SK-N-SH (cell line): ENCODE data around the gene UVRAG. TPM values are rescaled to one million over a fixed set of nuclear protein-coding genes. Genes with fewer than 3 reads are reported as not detected.
A peak's percentile ranks its signal among the peaks of the same experiment; 100 is the strongest.

Experiments used
- CTCF ChIA-PET: fragments of 300-600, 350-600 bp; formaldehyde crosslinking; extraction: SDS; loops from one replicate; lab custom pipeline; 2021; lab: Yijun Ruan, JAX
- POLR2A ChIA-PET: fragments of 350-600 bp; sonication (Branson Sonifier 250); formaldehyde crosslinking; extraction: SDS; loops from one replicate; lab custom pipeline; 2020; ENCODE audit warnings: antibody characterized with exemption, inconsistent platforms; lab: Yijun Ruan, JAX
- DNase-seq: peaks from one replicate; pipeline ENCODE4 v3.0.0; 2012
- H2AFZ ChIP-seq: fragments of 200-600 bp; sonication (generic); 2 replicates; pipeline ENCODE4 v1.8.1; 2016; ENCODE audit warnings: antibody characterized with exemption, mild to moderate bottlenecking, low read depth
- H3F3A ChIP-seq: fragments of 200-600 bp; sonication (generic); replicated peaks from 2 replicates; pipeline ENCODE3; 2016; ENCODE audit warnings: antibody characterized with exemption, mild to moderate bottlenecking; ENCODE audit not compliant: insufficient read depth
- H3K27ac ChIP-seq, 2 experiments: fragments of 200-500 bp in 1 of 2; fragments of 200-600 bp in 1 of 2; sonication (Bioruptor generic) in 1 of 2; sonication (generic), shearing (Covaris generic) in 1 of 2; 2 replicates each; pipeline versions ENCODE4 v1.5.1 to v1.6.1; 2014 to 2016; ENCODE audit warnings: low read depth in 2 of 2, inconsistent platforms in 1 of 2, low read length in 1 of 2, mild to moderate bottlenecking in 1 of 2, mixed read lengths in 1 of 2
- H3K27me3 ChIP-seq: fragments of 200-600 bp; sonication (generic), shearing (Covaris generic); 2 replicates; pipeline ENCODE4 v1.6.1; 2016; ENCODE audit warnings: mixed run types; ENCODE audit not compliant: insufficient read depth
- H3K36me3 ChIP-seq, 2 experiments: fragments of 200-500 bp in 1 of 2; fragments of 200-600 bp in 1 of 2; sonication (Bioruptor generic) in 1 of 2; sonication (generic) in 1 of 2; replicated peaks in 1 of 2; 2 replicates each; pipeline versions ENCODE3 to v1.5.1; 2014 to 2016; ENCODE audit warnings: low read length in 1 of 2, mild to moderate bottlenecking in 1 of 2; ENCODE audit not compliant: insufficient read depth in 2 of 2, control insufficient read depth in 1 of 2
- H3K4me1 ChIP-seq, 2 experiments: fragments of 200-500 bp in 1 of 2; fragments of 200-600 bp in 1 of 2; sonication (Bioruptor generic) in 1 of 2; sonication (generic), shearing (Covaris generic) in 1 of 2; 2 replicates each; pipeline versions ENCODE4 v1.5.1 to v1.6.1; 2014 to 2016; ENCODE audit warnings: low read depth in 1 of 2, low read length in 1 of 2, mixed run types in 1 of 2; ENCODE audit not compliant: insufficient read depth in 2 of 2, control insufficient read depth in 1 of 2
- H3K4me2 ChIP-seq: fragments of 200-600 bp; sonication (generic), shearing (Covaris generic); 2 replicates; pipeline ENCODE4 v1.6.1; 2017; ENCODE audit warnings: mixed run types
- H3K4me3 ChIP-seq, 2 experiments: fragments of 200-500 bp in 1 of 2; fragments of 200-600 bp in 1 of 2; sonication (Bioruptor generic) in 1 of 2; sonication (generic), shearing (Covaris generic) in 1 of 2; 2 replicates each; pipeline versions ENCODE4 v1.5.1 to v1.8.1; 2014 to 2016; ENCODE audit warnings: low read depth in 2 of 2, inconsistent platforms in 1 of 2, low read length in 1 of 2, mild to moderate bottlenecking in 1 of 2, mixed read lengths in 1 of 2, moderate library complexity in 1 of 2
- H3K79me2 ChIP-seq: fragments of 200-600 bp; sonication (generic); 2 replicates; pipeline ENCODE4 v1.8.1; 2017; ENCODE audit warnings: mild to moderate bottlenecking; ENCODE audit not compliant: insufficient read depth
- H3K9ac ChIP-seq: fragments of 200-600 bp; sonication (generic); 2 replicates; pipeline ENCODE4 v1.6.1; 2017; ENCODE audit warnings: mixed run types
- H3K9me2 ChIP-seq: fragments of 200-600 bp; sonication (generic); 2 replicates; pipeline ENCODE4 v1.6.1; 2017; ENCODE audit warnings: mixed run types
- H3K9me3 ChIP-seq: fragments of 200-600 bp; sonication (generic); 2 replicates; pipeline ENCODE4 v1.6.1; 2017; ENCODE audit warnings: mixed run types, mild to moderate bottlenecking, moderate library complexity
- H4K20me1 ChIP-seq: fragments of 200-600 bp; sonication (generic); 2 replicates; pipeline ENCODE4 v1.6.1; 2017; ENCODE audit warnings: mild to moderate bottlenecking, mixed run types; ENCODE audit not compliant: insufficient read depth
- EZH2phosphoT487 ChIP-seq: fragments of 200-600 bp; sonication (generic); IDR thresholded peaks from 2 replicates; pipeline ENCODE4 v1.6.1; 2017; ENCODE audit warnings: low read depth, mixed run types, mild to moderate bottlenecking, antibody characterized with exemption, moderate library complexity, borderline replicate concordance
- GATA2 ChIP-seq: sonication (generic); formaldehyde crosslinking; IDR thresholded peaks from 2 replicates; pipeline ENCODE4 v1.5.0; 2020; ENCODE audit warnings: mild to moderate bottlenecking, missing genetic modification reagents
- JUND ChIP-seq: IDR thresholded peaks from 2 replicates; pipeline ENCODE4 v1.4.0; 2012
- MEF2A ChIP-seq: IDR thresholded peaks from 2 replicates; pipeline ENCODE4 v1.4.0; 2012; ENCODE audit warnings: low read depth, borderline replicate concordance
- NFIC ChIP-seq: IDR thresholded peaks from 2 replicates; pipeline ENCODE4 v1.4.0; 2012; ENCODE audit warnings: borderline replicate concordance
- RAD21 ChIP-seq: IDR thresholded peaks from 2 replicates; pipeline ENCODE4 v1.6.1; 2012; ENCODE audit warnings: mild to moderate bottlenecking, low read length
- RFX5 ChIP-seq: IDR thresholded peaks from 2 replicates; pipeline ENCODE4 v1.6.1; 2012; ENCODE audit warnings: mild to moderate bottlenecking, improper control_type of control experiment, low read length
- RXRA ChIP-seq: IDR thresholded peaks from 2 replicates; pipeline ENCODE4 v1.4.0; 2012; ENCODE audit warnings: low read depth, mild to moderate bottlenecking, borderline replicate concordance
- SIN3A ChIP-seq: IDR thresholded peaks from 2 replicates; pipeline ENCODE4 v1.6.1; 2012; ENCODE audit warnings: low read depth, mild to moderate bottlenecking, low read length, moderate library complexity, borderline replicate concordance
- TEAD4 ChIP-seq: IDR thresholded peaks from 2 replicates; pipeline ENCODE4 v1.4.0; 2012; ENCODE audit warnings: mild to moderate bottlenecking, borderline replicate concordance; ENCODE audit not compliant: insufficient read depth
- YY1 ChIP-seq: IDR thresholded peaks from 2 replicates; pipeline ENCODE4 v1.4.0; 2012; ENCODE audit warnings: low read depth, mild to moderate bottlenecking
- WGBS: methylation state at CpG from one replicate; pipeline ENCODE4 v1.1.6; 2017; ENCODE audit warnings: low lambda C conversion rate; 5-methylcytosine and 5-hydroxymethylcytosine counted together
- polyA plus RNA-seq, 3 experiments: library from polyadenylated mRNA; depleted of rRNA; stranded (reverse); fragments of >200 nt; gene quantifications; 2 replicates each; pipeline ENCODE4 v1.2.3, GENCODE V29; 2012
- TF ChIP-seq, protein P1 (sequence below): IDR thresholded peaks from 2 replicates; pipeline ENCODE4 v1.6.1; 2012; ENCODE audit warnings: mild to moderate bottlenecking, low read depth, low read length, moderate library complexity
- TF ChIP-seq, protein P2 (sequence below): IDR thresholded peaks from 2 replicates; pipeline ENCODE4 v1.4.0; 2012; ENCODE audit warnings: low read depth, borderline replicate concordance
- TF ChIP-seq, protein P3 (sequence below): fragments of 150-350 bp; IDR thresholded peaks from 2 replicates; pipeline ENCODE4 v1.6.1; 2017; ENCODE audit warnings: antibody characterized with exemption, low read length, low read depth, borderline replicate concordance
- TF ChIP-seq, protein P4 (sequence below): fragments of 200-600 bp; sonication (generic); IDR thresholded peaks from 2 replicates; pipeline ENCODE4 v1.6.1; 2017; ENCODE audit warnings: antibody characterized with exemption, mild to moderate bottlenecking, moderate library complexity

UVRAG gene
- polyA plus RNA-seq, 1 of the 3 experiments (the other 2 are of a cell fraction) = 5.8 TPM

DNA sequence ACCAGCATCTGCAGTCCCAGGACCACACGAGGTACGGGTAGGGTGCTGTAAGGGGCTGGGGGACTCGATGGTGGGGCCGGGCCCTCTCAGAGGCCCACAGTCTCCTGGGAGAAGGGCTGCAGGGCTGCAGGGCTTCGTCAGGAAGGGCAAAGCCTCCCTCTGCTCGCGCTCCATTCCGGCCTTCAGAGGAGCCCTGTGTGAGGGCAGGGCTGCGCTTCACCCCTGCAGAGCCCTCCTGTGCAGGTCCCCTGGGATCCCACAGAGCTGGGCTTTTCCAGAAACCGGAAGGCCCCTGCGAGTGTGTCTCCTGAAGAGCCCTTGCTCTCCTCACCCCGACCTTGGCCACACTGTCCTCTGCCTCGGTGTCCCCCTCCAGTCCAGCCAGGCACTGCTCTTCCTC, 364.1 kb downstream of the UVRAG start (continued):
- TF ChIP-seq RFX5 = no peak
- no peak for TF ChIP-seq SIN3A

DNA sequence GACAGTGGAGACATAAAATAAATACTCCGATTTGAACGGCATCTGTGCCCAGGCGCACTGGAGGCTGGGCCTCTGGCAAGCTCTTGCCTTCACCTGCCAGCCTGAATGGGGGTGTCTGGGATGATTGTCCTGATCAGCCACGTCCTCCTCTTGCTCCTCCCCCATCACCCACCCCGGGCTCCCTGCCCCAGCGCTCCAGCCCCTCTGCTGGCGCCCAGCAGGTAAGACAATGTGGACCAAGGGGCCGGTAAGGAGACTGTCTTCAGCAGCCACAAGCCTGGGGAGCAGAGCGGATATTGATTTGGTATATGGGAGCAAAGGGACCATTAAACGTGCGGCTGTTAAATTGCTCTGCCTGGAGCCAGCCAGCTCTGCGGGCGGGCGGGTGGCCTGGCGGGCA, 366.4 kb downstream of the UVRAG start:
- Histone ChIP-seq H3K4me3 (no peak overlapping the region), H3K9me2 (no peaks in the 10 kb centered on the region), H3K79me2 (no peaks in the 10 kb centered on the region), H3K4me1 (peaks cover 0 to 25% of the 10 kb centered on the region in 2 experiments; a peak in 1 of 4 replicates), H4K20me1 (no peaks in the 10 kb centered on the region), H3K27me3 (no peaks in the 10 kb centered on the region), H3F3A (no peaks in the 10 kb centered on the region), H3K9me3 (no peaks in the 10 kb centered on the region), H3K36me3 (no peaks in the 10 kb centered on the region), H3K27ac (no peak overlapping the region), H2AFZ (no peak overlapping the region), H3K9ac (no peak overlapping the region), H3K4me2 (no peak overlapping the region)
- no peak for DNase-seq
- TF ChIP-seq, protein P1, sequence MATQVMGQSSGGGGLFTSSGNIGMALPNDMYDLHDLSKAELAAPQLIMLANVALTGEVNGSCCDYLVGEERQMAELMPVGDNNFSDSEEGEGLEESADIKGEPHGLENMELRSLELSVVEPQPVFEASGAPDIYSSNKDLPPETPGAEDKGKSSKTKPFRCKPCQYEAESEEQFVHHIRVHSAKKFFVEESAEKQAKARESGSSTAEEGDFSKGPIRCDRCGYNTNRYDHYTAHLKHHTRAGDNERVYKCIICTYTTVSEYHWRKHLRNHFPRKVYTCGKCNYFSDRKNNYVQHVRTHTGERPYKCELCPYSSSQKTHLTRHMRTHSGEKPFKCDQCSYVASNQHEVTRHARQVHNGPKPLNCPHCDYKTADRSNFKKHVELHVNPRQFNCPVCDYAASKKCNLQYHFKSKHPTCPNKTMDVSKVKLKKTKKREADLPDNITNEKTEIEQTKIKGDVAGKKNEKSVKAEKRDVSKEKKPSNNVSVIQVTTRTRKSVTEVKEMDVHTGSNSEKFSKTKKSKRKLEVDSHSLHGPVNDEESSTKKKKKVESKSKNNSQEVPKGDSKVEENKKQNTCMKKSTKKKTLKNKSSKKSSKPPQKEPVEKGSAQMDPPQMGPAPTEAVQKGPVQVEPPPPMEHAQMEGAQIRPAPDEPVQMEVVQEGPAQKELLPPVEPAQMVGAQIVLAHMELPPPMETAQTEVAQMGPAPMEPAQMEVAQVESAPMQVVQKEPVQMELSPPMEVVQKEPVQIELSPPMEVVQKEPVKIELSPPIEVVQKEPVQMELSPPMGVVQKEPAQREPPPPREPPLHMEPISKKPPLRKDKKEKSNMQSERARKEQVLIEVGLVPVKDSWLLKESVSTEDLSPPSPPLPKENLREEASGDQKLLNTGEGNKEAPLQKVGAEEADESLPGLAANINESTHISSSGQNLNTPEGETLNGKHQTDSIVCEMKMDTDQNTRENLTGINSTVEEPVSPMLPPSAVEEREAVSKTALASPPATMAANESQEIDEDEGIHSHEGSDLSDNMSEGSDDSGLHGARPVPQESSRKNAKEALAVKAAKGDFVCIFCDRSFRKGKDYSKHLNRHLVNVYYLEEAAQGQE = no peak
- TF ChIP-seq, protein P2, sequence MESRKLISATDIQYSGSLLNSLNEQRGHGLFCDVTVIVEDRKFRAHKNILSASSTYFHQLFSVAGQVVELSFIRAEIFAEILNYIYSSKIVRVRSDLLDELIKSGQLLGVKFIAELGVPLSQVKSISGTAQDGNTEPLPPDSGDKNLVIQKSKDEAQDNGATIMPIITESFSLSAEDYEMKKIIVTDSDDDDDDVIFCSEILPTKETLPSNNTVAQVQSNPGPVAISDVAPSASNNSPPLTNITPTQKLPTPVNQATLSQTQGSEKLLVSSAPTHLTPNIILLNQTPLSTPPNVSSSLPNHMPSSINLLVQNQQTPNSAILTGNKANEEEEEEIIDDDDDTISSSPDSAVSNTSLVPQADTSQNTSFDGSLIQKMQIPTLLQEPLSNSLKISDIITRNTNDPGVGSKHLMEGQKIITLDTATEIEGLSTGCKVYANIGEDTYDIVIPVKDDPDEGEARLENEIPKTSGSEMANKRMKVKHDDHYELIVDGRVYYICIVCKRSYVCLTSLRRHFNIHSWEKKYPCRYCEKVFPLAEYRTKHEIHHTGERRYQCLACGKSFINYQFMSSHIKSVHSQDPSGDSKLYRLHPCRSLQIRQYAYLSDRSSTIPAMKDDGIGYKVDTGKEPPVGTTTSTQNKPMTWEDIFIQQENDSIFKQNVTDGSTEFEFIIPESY = no peak
- ChIA-PET POLR2A (no interaction called here), CTCF (interaction anchor here (0.7 kb wide), 1 partner anchor 24 kb away, joined by 3 read pairs; no protein-coding TSS in a partner anchor)
- 89% methylated on average over 12 of the region's 15 CpGs for WGBS

DNA sequence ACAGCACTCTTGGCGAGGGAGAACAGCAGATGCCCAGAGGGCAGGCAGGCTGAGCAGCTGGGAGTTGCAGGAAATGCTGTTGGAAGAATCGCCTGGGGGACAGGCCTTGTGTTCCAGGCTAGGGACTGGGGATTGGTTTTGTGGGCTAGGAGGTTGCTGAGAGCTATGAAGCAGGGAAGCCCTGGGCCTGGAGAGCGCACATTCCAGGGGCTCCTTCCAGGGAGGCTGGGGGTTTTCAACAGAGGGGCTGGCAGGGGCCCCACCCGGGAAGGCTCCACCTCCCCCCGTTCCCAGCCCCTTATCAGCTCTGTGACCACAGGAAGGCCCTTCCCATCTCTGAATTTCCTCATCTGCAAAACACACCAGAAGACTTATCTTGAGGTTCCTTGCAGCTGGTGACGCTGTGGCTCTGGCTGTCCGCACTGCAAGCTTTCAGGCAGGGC, 369.6 kb downstream of the UVRAG start:
- peak; percentile 70 for DNase-seq
- TF ChIP-seq RAD21 (no peak), TEAD4 (no peak), EZH2phosphoT487 (no peak), SIN3A (no peak), JUND (no peak), GATA2 (CRISPR knock-in tag) (no peak), NFIC (no peak), RXRA (no peak), YY1 (no peak), MEF2A (no peak)
- TF ChIP-seq, protein P3, sequence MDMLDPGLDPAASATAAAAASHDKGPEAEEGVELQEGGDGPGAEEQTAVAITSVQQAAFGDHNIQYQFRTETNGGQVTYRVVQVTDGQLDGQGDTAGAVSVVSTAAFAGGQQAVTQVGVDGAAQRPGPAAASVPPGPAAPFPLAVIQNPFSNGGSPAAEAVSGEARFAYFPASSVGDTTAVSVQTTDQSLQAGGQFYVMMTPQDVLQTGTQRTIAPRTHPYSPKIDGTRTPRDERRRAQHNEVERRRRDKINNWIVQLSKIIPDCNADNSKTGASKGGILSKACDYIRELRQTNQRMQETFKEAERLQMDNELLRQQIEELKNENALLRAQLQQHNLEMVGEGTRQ = no peak
- TF ChIP-seq, protein P4, sequence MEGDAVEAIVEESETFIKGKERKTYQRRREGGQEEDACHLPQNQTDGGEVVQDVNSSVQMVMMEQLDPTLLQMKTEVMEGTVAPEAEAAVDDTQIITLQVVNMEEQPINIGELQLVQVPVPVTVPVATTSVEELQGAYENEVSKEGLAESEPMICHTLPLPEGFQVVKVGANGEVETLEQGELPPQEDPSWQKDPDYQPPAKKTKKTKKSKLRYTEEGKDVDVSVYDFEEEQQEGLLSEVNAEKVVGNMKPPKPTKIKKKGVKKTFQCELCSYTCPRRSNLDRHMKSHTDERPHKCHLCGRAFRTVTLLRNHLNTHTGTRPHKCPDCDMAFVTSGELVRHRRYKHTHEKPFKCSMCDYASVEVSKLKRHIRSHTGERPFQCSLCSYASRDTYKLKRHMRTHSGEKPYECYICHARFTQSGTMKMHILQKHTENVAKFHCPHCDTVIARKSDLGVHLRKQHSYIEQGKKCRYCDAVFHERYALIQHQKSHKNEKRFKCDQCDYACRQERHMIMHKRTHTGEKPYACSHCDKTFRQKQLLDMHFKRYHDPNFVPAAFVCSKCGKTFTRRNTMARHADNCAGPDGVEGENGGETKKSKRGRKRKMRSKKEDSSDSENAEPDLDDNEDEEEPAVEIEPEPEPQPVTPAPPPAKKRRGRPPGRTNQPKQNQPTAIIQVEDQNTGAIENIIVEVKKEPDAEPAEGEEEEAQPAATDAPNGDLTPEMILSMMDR = no peak

More for the DNA sequence above, 369.6 kb downstream of the UVRAG start:
- Histone ChIP-seq H3K9ac (no peak overlapping the region), H3K9me2 (no peaks in the 10 kb centered on the region), H3K4me3 (no peak overlapping the region), H3K9me3 (no peaks in the 10 kb centered on the region), H2AFZ (no peak overlapping the region), H3K4me1 (peaks cover 0 to 31% of the 10 kb centered on the region in 2 experiments; a peak in 1 of 4 replicates), H3K36me3 (no peaks in the 10 kb centered on the region), H3F3A (no peaks in the 10 kb centered on the region), H3K27ac (no peak overlapping the region), H3K27me3 (no peaks in the 10 kb centered on the region), H3K4me2 (no peak overlapping the region), H4K20me1 (no peaks in the 10 kb centered on the region), H3K79me2 (no peaks in the 10 kb centered on the region)
- CTCF ChIA-PET = interaction anchor here (1.0 to 2.9 kb wide), 2 partner anchors 24 to 134 kb away, joined by 3 to 20 read pairs; no protein-coding TSS in a partner anchor
- WGBS = 48% methylated on average over 5 of the region's 7 CpGs
- POLR2A ChIA-PET = interaction anchor here (0.6 kb wide), 1 partner anchor 24 kb away, joined by 3 read pairs; no protein-coding TSS in a partner anchor
